GM23338 (cell line): ENCODE measurements around the gene MAP7D3. TPM values are rescaled to one million over a fixed set of nuclear protein-coding genes. Genes with fewer than 3 reads are reported as not detected.

Experiments used
- ATAC-seq: fragments of 200-7000 bp; cut with Tn5 transposase; 3 replicates; pipeline ENCODE4 v1.9.1; 2020
- DNase-seq: peaks from one replicate; pipeline ENCODE4 v3.0.0-alpha.2; 2015; ENCODE audit warnings: low spot score
- H2AFZ ChIP-seq: fragments of 200-600 bp; sonication (generic); 2 replicates; pipeline ENCODE4 v1.8.0; 2016; ENCODE audit warnings: antibody characterized with exemption, mild to moderate bottlenecking, moderate library complexity
- H3F3A ChIP-seq: fragments of 200-600 bp; sonication (generic); replicated peaks from 2 replicates; pipeline ENCODE4 v1.8.0; 2017; ENCODE audit warnings: antibody characterized with exemption, mixed run types, low read depth
- H3K27ac ChIP-seq: fragments of 200-600 bp; sonication (generic); 2 replicates; pipeline ENCODE4 v1.6.1; 2016; ENCODE audit warnings: low read depth
- H3K27me3 ChIP-seq: fragments of 200-600 bp; sonication (generic); 2 replicates; pipeline ENCODE4 v1.8.0; 2016; ENCODE audit warnings: mild to moderate bottlenecking, mixed run types, moderate library complexity; ENCODE audit not compliant: insufficient read depth
- H3K36me3 ChIP-seq: fragments of 200-600 bp; sonication (generic); 2 replicates; pipeline ENCODE4 v1.8.0; 2016; ENCODE audit warnings: mild to moderate bottlenecking; ENCODE audit not compliant: insufficient read depth
- H3K4me1 ChIP-seq: fragments of 200-600 bp; sonication (generic); 2 replicates; pipeline ENCODE4 v1.8.0; 2016; ENCODE audit warnings: mild to moderate bottlenecking, moderate library complexity; ENCODE audit not compliant: insufficient read depth
- H3K4me2 ChIP-seq: fragments of 200-600 bp; sonication (generic); 2 replicates; pipeline ENCODE4 v1.7.1; 2017; ENCODE audit warnings: mixed run types
- H3K4me3 ChIP-seq: fragments of 200-600 bp; sonication (generic); 2 replicates; pipeline ENCODE4 v1.6.1; 2016; ENCODE audit warnings: mixed run types
- H3K79me2 ChIP-seq: fragments of 200-600 bp; sonication (generic); replicated peaks from 2 replicates; pipeline ENCODE4 v1.8.0; 2017; ENCODE audit warnings: mild to moderate bottlenecking; ENCODE audit not compliant: insufficient read depth
- H3K9me2 ChIP-seq: fragments of 200-600 bp; sonication (generic); 2 replicates; pipeline ENCODE4 v1.8.0; 2017; ENCODE audit not compliant: insufficient read depth
- H4K20me1 ChIP-seq: fragments of 200-600 bp; sonication (generic); replicated peaks from 2 replicates; pipeline ENCODE4 v1.8.0; 2017; ENCODE audit warnings: mild to moderate bottlenecking; ENCODE audit not compliant: insufficient read depth
- H3K27ac Mint-ChIP-seq: 2 replicates; pipeline ENCODE4 v1.8.0; 2020; ENCODE audit warnings: inconsistent platforms, mild to moderate bottlenecking, moderate library complexity, mixed read lengths
- H3K27me3 Mint-ChIP-seq: 3 replicates; pipeline ENCODE4 v1.8.0; 2022; ENCODE audit warnings: low read depth, mild to moderate bottlenecking, moderate library complexity, mixed read lengths, inconsistent platforms; ENCODE audit not compliant: insufficient read depth, poor library complexity
- H3K36me3 Mint-ChIP-seq: 3 replicates; pipeline ENCODE4 v1.8.0; 2021; ENCODE audit warnings: low read depth, mild to moderate bottlenecking, inconsistent platforms, moderate library complexity, mixed read lengths
- H3K4me1 Mint-ChIP-seq: 3 replicates; pipeline ENCODE4 v1.8.0; 2020; ENCODE audit warnings: mild to moderate bottlenecking, inconsistent platforms, mixed read lengths
- H3K4me3 Mint-ChIP-seq: 3 replicates; pipeline ENCODE4 v1.8.0; 2021; ENCODE audit warnings: moderate library complexity, mild to moderate bottlenecking, inconsistent platforms, mixed read lengths
- H3K9me3 Mint-ChIP-seq: 3 replicates; pipeline ENCODE4 v1.8.0; 2020; ENCODE audit warnings: moderate library complexity, mild to moderate bottlenecking, inconsistent platforms, mixed read lengths
- REST ChIP-seq: IDR thresholded peaks from one replicate; pipeline ENCODE4 v1.6.1; 2018; ENCODE audit warnings: antibody characterized with exemption; ENCODE audit not compliant: unreplicated experiment
- polyA plus RNA-seq: library from polyadenylated mRNA; unstranded; fragments of >200 nt; fragmentation: Nextera tagmentation; extraction: Ambion mirVana; gene quantifications from 2 replicates; pipeline ENCODE4 v1.2.1, GENCODE V29; 2016
- total RNA-seq: library from RNA; depleted of rRNA; stranded (reverse); fragments of >200 nt; shearing (Covaris generic); gene quantifications from 2 replicates; pipeline ENCODE4 v1.2.3, GENCODE V29; 2014
- TF ChIP-seq, protein P1 (sequence below), 2 experiments: fragments of 200-600 bp in 1 of 2; sonication (generic) in 1 of 2; conservative IDR thresholded peaks; 2 replicates each; pipeline versions ENCODE4 v1.5.1 to v1.6.1; 2016 to 2017; ENCODE audit warnings: antibody characterized with exemption in 2 of 2, low read depth in 2 of 2, mild to moderate bottlenecking in 2 of 2, moderate library complexity in 1 of 2

MAP7D3 gene
- total and polyA plus RNA-seq, 2 experiments from 2014 or later = 14.5 to 33.4 TPM

GRCh38 chrX:136212557-136213111 is 38.6 kb downstream of the MAP7D3 start:
- Mint-ChIP-seq H3K4me1 (peaks cover 6% of the 10 kb centered on the region; the same call in 2 of the 3 replicates), H3K27me3 (no peaks in the 10 kb centered on the region), H3K9me3 (no peaks in the 10 kb centered on the region), H3K27ac (peak overlapping the region; percentile 37; the same call in 1 of the 2 replicates), H3K4me3 (no peak overlapping the region), H3K36me3 (peaks cover 3% of the 10 kb centered on the region)
- Histone ChIP-seq H3K27ac (no peak overlapping the region), H3K27me3 (no peaks in the 10 kb centered on the region), H3K4me2 (no peak overlapping the region), H3K4me1 (no peaks in the 10 kb centered on the region; the same call in 1 of the 2 replicates), H4K20me1 (no peaks in the 10 kb centered on the region), H2AFZ (no peak overlapping the region), H3K79me2 (no peaks in the 10 kb centered on the region), H3K4me3 (no peak overlapping the region), H3K9me2 (no peaks in the 10 kb centered on the region), H3F3A (no peaks in the 10 kb centered on the region), H3K36me3 (no peaks in the 10 kb centered on the region)
- ATAC-seq (no peak), DNase-seq (no peak)
- no peak for TF ChIP-seq REST
- TF ChIP-seq, protein P1, sequence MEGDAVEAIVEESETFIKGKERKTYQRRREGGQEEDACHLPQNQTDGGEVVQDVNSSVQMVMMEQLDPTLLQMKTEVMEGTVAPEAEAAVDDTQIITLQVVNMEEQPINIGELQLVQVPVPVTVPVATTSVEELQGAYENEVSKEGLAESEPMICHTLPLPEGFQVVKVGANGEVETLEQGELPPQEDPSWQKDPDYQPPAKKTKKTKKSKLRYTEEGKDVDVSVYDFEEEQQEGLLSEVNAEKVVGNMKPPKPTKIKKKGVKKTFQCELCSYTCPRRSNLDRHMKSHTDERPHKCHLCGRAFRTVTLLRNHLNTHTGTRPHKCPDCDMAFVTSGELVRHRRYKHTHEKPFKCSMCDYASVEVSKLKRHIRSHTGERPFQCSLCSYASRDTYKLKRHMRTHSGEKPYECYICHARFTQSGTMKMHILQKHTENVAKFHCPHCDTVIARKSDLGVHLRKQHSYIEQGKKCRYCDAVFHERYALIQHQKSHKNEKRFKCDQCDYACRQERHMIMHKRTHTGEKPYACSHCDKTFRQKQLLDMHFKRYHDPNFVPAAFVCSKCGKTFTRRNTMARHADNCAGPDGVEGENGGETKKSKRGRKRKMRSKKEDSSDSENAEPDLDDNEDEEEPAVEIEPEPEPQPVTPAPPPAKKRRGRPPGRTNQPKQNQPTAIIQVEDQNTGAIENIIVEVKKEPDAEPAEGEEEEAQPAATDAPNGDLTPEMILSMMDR (conservative IDR thresholded peaks at IDR 0.05; ENCODE audit: low read depth in 2 of 2) = no peak

DNA sequence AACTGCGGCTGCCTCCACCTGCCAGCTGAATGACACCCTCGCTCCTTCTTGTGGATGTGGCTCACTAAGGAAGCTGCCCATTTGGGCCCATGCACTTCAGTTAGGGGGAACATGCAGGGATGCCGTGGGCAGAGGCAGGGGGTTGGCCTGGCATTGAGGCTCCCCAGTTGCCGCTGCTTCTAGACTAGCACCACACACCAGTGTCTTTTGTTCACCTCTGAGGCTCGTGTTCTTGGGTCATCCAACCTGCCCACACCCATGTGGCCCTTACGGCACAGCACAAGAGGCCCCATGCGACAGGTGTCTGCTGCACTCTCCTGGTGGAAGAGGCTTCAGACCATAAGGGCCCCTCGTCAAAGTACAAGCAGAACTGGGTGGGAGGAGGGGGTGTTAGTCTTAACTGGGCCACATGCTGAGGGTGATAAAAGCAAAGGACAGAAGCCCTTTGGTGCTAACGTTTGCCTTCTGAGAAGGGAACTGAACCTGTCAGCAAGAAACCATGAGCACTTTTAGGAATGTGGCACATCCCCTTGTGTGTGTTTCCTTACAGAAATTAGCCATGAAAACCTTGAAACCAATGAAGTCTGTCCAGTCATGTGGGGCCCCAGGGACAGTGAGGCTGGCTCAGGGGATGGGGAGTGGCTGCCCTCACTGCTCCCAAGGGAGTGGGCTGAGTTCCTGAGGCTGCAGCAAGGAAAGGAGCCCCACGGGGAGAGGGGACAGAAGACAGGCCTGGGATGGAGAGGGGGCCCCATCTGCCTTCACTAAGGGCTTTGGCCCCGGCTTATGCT is 39.2 kb downstream of the MAP7D3 start:
- H3K27me3 ChIP-seq = no peaks in the 10 kb centered on the region
- no peak overlapping the region for H2AFZ ChIP-seq
- no peaks in the 10 kb centered on the region; the same call in 1 of the 2 replicates for H3K4me1 ChIP-seq
- H4K20me1 ChIP-seq = no peaks in the 10 kb centered on the region
- no peaks in the 10 kb centered on the region for H3K36me3 ChIP-seq
- DNase-seq = no peak
- Mint-ChIP-seq H3K36me3 (peaks cover 3% of the 10 kb centered on the region), H3K9me3 (no peaks in the 10 kb centered on the region), H3K4me3 (no peak overlapping the region), H3K27me3 (no peaks in the 10 kb centered on the region), H3K27ac (no peak overlapping the region), H3K4me1 (peaks cover 6% of the 10 kb centered on the region; the same call in 2 of the 3 replicates)
- ATAC-seq = peak; percentile 50
- H3K4me3 ChIP-seq = no peak overlapping the region
- no peak overlapping the region for H3K27ac ChIP-seq
- no peaks in the 10 kb centered on the region for H3K79me2 ChIP-seq
- no peak overlapping the region for H3K4me2 ChIP-seq
- no peaks in the 10 kb centered on the region for H3F3A ChIP-seq
- no peaks in the 10 kb centered on the region for H3K9me2 ChIP-seq
- TF ChIP-seq REST = no peak
